ENCODE results near the gene CTSW.
"Not testable (repeated sequence)": the region's sequence is repeated elsewhere in the genome, so short reads cannot be mapped to it uniquely, and the experiment has no call there.

Gene CTSW

DNA sequence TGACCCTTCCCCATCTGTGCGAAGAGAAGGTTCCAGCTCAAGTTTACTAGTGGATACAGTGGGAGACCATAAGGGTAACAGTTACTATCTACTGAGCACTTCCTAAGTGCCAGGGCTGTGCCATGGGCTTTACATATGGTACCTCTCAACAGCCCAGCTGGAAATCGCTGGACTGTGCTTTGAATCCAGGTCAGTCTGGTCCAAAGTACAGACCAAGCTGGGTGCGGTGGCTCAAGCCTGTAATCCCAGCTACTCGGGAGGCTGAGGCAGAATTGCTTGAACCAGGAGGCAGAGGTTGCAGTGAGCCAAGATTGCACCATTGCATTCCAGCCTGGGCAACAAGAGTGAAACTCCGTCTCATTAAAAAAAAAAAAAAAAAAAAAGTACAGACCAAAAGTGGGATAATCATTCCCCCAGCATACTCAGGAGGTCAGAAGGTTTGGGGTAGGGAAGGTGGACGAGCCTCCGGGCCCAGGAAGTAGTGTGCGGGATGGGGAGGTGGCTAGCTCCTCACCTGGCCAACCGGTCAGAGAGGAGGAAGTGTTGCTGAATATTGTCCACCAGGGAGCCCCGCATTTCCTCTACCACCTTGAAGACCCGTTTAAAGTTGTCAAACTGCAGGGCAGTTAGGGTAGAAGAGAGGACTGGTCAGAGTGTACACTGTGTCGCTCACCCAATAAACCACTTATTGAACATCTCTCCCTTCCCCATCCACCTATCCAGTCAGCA, 6.3 kb downstream of the CTSW start:
- DNase-seq (ENCODE audit: low read depth in 2 of 2) = no peak

GRCh38 chr11:65886826-65887722, 7.4 kb downstream of the CTSW start:
- DNase-seq (ENCODE audit: low read depth in 2 of 2) = no peak

GRCh38 chr11:65887723-65888162, 8.1 kb downstream of the CTSW start:
- no peak for DNase-seq (ENCODE audit: low read depth in 2 of 2)

DNA sequence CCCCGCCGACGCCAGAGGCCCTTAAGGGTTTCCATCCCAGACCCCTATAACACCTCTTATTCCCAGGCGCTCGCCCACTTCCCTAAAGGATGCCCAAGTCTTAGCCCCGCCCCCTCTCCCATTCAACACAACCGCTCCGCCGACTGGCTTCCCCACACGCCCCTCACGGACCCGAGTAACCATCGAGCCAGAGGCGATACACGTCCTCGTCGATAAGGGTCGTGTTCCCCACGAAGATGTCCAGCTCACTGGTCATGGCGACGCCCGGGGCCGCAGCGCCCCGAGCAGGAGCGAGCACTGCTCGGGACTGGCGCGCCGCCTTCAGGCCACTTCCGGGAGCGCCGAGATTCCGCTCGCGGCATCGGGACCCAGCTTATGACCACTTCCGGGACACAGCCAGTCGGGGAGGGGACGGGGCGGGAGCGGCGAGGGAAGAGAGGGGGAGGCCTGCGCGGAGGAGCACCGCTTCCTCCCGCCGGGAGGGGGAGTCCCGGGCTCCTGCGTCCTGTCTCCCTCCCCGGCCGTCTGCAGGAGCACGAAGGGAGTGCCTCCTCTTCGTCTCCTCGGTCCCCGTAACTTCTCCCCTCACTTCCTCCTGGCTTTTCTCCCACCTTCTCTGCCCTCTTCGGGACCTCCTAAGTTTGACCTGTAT, 8.7 kb downstream of the CTSW start, which contains the start of gene FIBP:
Gene FIBP (minus strand): TSS at position 309 of the 652 bp plus-strand sequence. CDS start 53 bp downstream, at position 256.
- DNase-seq (ENCODE audit: low read depth in 2 of 2) = peak; percentile 95 to 98

GRCh38 chr11:65890324-65891218, 10.9 kb downstream of the CTSW start, which contains the start of gene CCDC85B:
Gene CCDC85B, plus strand, starts transcription at chr11:65890673. Its CDS starts 111 bp downstream, at chr11:65890784.
- peak; percentile 97 to 98 for DNase-seq (ENCODE audit: low read depth in 2 of 2)

- no peak for DNase-seq (ENCODE audit: low read depth in 2 of 2)
Observed at GRCh38 chr11:65891219-65892136, 11.8 kb downstream of the CTSW start.

- not testable (repeated sequence) for DNase-seq (ENCODE audit: low read depth in 2 of 2)
Observed at GRCh38 chr11:65892137-65892540, 12.5 kb downstream of the CTSW start.

DNA sequence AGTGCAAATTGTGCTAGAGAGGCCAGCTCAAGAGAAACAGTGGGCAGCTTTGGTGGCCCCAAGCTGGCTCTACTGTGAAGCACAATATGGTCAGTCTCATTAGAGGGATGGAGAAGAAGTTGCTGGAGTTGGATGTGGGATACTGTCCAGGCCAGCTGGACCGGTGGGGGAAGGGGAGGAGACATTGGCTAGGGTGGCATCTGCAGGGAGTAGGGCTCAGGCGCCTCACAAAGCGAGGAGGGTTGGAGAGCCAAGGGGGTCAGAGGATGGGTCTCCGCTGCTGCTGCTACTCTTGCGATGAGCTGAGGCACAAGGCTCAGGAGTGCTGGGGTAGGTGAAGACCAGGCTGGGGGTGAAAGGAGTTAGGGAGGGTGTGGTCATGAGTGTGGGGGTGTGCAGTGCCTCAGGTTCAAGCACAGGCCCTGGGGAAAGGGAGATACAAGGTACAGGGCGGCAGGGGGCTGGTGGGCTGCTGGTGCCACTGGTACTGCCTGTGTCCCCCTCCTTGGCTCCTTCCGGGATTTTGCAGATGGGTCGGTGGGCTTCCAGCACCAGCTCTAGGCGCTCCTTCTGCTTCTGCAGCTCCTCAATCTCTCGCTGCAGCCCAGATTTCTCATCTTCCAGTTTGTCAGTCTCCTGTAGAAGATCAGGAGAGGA, 13.2 kb downstream of the CTSW start:
- DNase-seq (ENCODE audit: low read depth in 2 of 2) = no peak

DNA sequence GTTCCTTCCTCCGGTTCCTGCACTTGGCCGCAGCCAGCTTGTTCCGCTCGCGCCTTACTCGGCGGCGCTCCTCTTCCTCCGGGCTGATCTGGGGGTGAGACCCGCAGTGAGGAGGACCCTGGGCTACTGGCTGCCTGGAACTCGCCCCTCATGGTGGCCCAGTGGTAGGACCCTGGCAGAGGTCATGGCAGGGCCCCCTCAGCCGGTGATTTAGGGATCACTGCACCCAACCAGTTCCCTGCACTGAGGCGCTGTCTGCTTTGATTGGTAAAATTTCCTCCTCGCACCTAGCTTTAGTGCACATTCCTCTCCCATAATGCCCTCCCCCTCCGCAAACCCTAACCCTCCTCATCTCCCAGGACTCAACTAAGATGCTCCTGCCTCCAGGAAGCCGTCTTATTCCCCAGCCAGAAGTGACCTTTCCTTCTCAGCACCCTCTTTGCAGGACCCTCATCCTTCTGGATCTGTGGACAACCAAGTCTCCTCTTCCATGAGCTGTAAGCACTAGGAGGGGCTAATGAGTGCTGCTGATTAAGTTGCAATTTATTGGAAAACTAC, 14.5 kb downstream of the CTSW start:
- DNase-seq (ENCODE audit: low read depth in 2 of 2) = no peak

GRCh38 chr11:65895482-65895981, 15.9 kb downstream of the CTSW start:
- DNase-seq (ENCODE audit: low read depth in 2 of 2) = no peak

GRCh38 chr11:65896034-65896999, 16.7 kb downstream of the CTSW start:
- no peak for DNase-seq (ENCODE audit: low read depth in 2 of 2)

DNA sequence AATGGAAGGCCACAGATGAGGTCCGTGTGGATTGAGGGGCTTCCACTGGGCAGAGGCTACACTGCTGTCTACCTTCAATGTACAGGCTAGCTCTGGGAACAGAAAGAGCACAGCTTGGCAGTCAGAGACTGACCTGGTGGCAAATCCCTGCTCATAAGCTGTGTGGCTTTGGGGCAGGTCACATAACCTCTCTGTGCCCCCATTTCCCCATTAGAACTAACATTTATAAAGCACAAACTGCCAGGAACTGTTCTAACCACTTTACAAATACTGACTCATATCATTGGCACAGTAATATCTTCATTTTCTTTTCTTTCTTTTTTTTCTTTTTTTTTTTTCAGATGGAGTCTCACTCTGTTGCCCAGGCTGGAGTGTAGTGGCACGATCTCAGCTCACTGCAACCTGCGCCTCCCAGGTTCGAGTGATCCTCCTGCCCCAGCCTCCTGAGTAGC, 17.4 kb downstream of the CTSW start:
- no peak for DNase-seq (ENCODE audit: low read depth in 2 of 2)

GRCh38 chr11:65898656-65899355, 19.2 kb downstream of the CTSW start:
- DNase-seq (ENCODE audit: low read depth in 2 of 2) = no peak

DNA sequence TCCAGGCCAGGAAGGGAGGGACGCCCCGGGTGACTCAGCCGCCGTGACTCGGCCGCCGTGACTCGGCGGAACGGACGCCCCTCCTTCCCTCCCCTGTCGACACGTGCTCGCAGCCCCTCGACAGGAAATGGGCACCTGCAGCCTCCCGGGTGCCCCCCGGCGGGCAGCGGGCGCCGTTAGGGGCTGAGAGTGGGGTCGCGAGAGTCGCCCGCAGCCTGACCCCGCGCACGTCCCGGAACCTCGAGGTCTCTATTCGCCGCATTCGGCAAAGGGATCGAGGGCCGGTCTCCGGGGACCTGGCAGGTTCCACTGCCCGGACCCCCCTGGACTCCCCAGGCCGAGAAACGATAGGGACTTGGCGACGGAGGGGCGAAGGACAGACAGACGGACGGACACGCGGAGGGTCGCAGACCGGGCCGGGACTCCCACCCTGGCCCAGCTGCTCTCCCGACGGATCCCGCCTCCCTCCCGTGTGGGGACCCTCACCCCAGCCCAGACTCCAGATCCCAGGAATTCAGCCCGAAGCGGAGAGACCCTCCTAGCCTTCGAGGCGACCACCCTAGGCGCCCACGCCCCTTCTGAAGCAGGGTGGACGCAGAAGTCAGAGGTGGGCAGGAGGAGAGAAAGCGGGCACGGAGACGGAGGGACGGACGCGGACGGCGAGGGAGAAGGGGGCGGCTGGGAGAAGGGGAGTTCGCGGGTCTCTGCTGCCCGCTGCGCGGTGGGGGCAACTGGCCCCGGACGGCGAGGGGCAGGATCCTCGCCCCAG, 19.9 kb downstream of the CTSW start:
- peak in 1 of 2 donors; percentile 72 for DNase-seq (ENCODE audit: low read depth in 2 of 2)

- DNase-seq (ENCODE audit: low read depth in 2 of 2) = peak; percentile 92 to 97
Observed at GRCh38 chr11:65900125-65900898, 20.7 kb downstream of the CTSW start, which contains the start of gene FOSL1. Gene FOSL1, minus strand, starts transcription at chr11:65900388. Its CDS starts 49 bp downstream, at chr11:65900339.
